ENCODE results near the gene NAMPT.
"Not testable (repeated sequence)": the region's sequence is repeated elsewhere in the genome, so short reads cannot be mapped to it uniquely, and the experiment has no call there.

NAMPT gene

GRCh38 chr7:106298631-106299030 lies 13.8 kb upstream of the NAMPT start:
- not testable (repeated sequence) for DNase-seq

GRCh38 chr7:106298155-106298554 lies 13.4 kb upstream of the NAMPT start:
- not testable (repeated sequence) for DNase-seq

GRCh38 chr7:106294334-106294733 lies 9.6 kb upstream of the NAMPT start:
- DNase-seq: no peak

GRCh38 chr7:106291247-106291646 lies 6.5 kb upstream of the NAMPT start:
- no peak for DNase-seq

GRCh38 chr7:106290319-106290718 lies 5.5 kb upstream of the NAMPT start:
- DNase-seq: no peak

DNA sequence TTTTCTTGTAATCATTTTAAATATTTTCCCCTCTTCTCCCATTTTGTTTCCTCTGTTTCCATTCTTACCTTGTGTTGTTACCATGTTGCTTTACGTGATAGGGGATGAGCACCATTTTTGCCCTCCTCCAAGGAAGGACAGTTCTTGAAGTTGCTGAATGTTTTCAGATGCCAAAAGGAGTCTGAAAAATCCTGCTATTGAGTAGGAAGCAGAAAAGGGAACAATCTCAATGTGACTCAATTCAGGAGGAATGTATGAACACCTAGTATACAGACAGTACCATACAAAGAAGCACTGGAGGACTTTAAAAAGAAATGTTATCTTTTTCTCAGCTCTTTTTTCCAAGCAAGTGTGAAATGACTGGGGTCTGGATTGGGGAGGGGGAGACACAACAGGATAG lies 5.1 kb upstream of the NAMPT start:
- DNase-seq: no peak

- no peak for DNase-seq
Measured at GRCh38 chr7:106288263-106288662, 3.5 kb upstream of the NAMPT start.

- DNase-seq: no peak
Measured at GRCh38 chr7:106287786-106288185, 3.0 kb upstream of the NAMPT start.

- DNase-seq: no peak
Measured at GRCh38 chr7:106285855-106286492, 1.2 kb upstream of the NAMPT start.

- DNase-seq: peak; percentile 98
Measured at GRCh38 chr7:106285051-106285854, 470 bp upstream of the NAMPT start.

- peak; percentile 23 for DNase-seq
Measured at GRCh38 chr7:106283831-106284713, 711 bp downstream of the NAMPT start.

- DNase-seq: no peak
Measured at GRCh38 chr7:106283501-106283830, 1.3 kb downstream of the NAMPT start.

GRCh38 chr7:106282852-106283251 lies 1.9 kb downstream of the NAMPT start:
- no peak for DNase-seq

DNA sequence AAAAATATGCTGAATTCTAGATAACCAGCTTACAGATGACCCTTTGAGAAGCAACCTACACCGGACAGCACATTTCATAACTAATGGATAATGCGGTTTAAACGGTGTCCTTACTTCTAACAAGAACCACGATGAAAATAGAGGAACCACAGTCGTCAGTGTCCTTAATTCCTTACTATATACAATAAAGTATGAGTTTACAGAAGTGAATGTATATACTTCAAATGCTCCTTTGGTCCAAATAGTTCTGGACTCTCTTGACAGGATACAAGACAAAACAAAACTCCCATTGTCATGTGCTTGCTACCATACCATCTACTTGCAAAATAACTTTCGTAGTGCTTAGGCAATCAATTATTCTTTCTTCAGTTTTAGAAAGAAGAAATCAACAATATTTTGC lies 2.4 kb downstream of the NAMPT start:
- DNase-seq: no peak

- no peak for DNase-seq
Measured at GRCh38 chr7:106281585-106282318, 3.0 kb downstream of the NAMPT start.

DNA sequence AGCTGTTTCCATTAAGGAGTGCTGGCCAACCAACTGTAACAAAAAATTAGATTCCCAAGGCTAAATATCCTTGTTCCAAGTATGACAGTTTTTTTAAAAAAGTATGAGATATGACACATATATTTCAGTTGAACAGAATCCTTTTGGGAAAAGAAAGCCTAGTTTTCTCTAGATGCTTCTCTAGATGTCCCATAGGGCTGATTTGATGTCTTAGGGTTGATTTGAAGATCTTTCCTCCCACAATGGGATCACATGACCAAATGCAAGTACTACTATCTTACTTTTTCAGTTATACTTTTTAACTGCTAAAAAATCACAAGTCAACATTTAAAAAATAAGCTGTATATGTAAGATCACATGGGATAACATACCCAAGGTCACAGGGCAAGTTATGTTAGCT lies 3.7 kb downstream of the NAMPT start:
- DNase-seq: no peak

GRCh38 chr7:106279425-106280197 lies 5.2 kb downstream of the NAMPT start:
- no peak for DNase-seq

GRCh38 chr7:106278695-106279094 lies 6.1 kb downstream of the NAMPT start:
- no peak for DNase-seq

- no peak for DNase-seq
Measured at GRCh38 chr7:106277976-106278375, 6.8 kb downstream of the NAMPT start.

GRCh38 chr7:106276513-106276912 lies 8.3 kb downstream of the NAMPT start:
- no peak for DNase-seq

- no peak for DNase-seq
Measured at GRCh38 chr7:106273009-106273668, 11.6 kb downstream of the NAMPT start.

Measured in DMS153 (cell line).